H1 (cell line): ENCODE data around the gene CYP46A1. TPM values are rescaled to one million over a fixed set of nuclear protein-coding genes. Genes with fewer than 3 reads are reported as not detected.

Experiments used
- ASH2L ChIP-seq: fragments of 200-600, 300-600 bp; sonication (generic); IDR thresholded peaks from one replicate; pipeline ENCODE4 v1.7.1; 2017; ENCODE audit warnings: low read length
- BACH1 ChIP-seq: IDR thresholded peaks from 2 replicates; pipeline ENCODE4 v1.6.1; 2012; ENCODE audit warnings: low read length, improper control_type of control experiment
- CTBP2 ChIP-seq: IDR thresholded peaks from 2 replicates; pipeline ENCODE4 v1.7.0; 2011; ENCODE audit warnings: borderline replicate concordance, mild to moderate bottlenecking, moderate library complexity, mixed read lengths, low read length; ENCODE audit not compliant: insufficient read depth, insufficient read length
- GABPA ChIP-seq: IDR thresholded peaks from 2 replicates; pipeline ENCODE4 v1.6.1; 2011; ENCODE audit warnings: mild to moderate bottlenecking, low read length, moderate library complexity, borderline replicate concordance; ENCODE audit not compliant: insufficient read depth
- KDM4A ChIP-seq: IDR thresholded peaks from one replicate; pipeline ENCODE4 v1.7.1; 2012; ENCODE audit warnings: low read depth, mild to moderate bottlenecking, moderate library complexity, low read length, inconsistent platforms; ENCODE audit not compliant: severe bottlenecking
- KDM5A ChIP-seq: fragments of 200-600 bp; IDR thresholded peaks from 2 replicates; pipeline ENCODE4 v1.7.1; 2012; ENCODE audit warnings: mild to moderate bottlenecking, low read length, inconsistent platforms, mixed read lengths
- NANOG ChIP-seq: IDR thresholded peaks from 2 replicates; pipeline ENCODE4 v1.6.1; 2011; ENCODE audit warnings: low read length, low read depth, mild to moderate bottlenecking, inconsistent platforms; ENCODE audit not compliant: insufficient read depth, poor library complexity, severe bottlenecking
- POLR2AphosphoS5 ChIP-seq: IDR thresholded peaks from 2 replicates; pipeline ENCODE4 v1.6.1; 2011; ENCODE audit warnings: low read depth, low read length
- SIN3A ChIP-seq, 2 experiments: IDR thresholded peaks in 1 of 2; conservative IDR thresholded peaks in 1 of 2; 2 replicates each; pipeline ENCODE4 v1.6.1; 2011 to 2012; ENCODE audit warnings: low read length in 2 of 2, improper control_type of control experiment in 1 of 2, low read depth in 1 of 2, mild to moderate bottlenecking in 1 of 2
- SP1 ChIP-seq: IDR thresholded peaks from 2 replicates; pipeline ENCODE4 v1.6.1; 2011; ENCODE audit warnings: low read depth, low read length
- SP2 ChIP-seq: IDR thresholded peaks from 2 replicates; pipeline ENCODE4 v1.6.1; 2012; ENCODE audit warnings: mild to moderate bottlenecking, low read length, inconsistent platforms
- TAF1 ChIP-seq: IDR thresholded peaks from 2 replicates; pipeline ENCODE4 v1.6.1; 2011; ENCODE audit warnings: mild to moderate bottlenecking, low read depth, low read length
- TAF7 ChIP-seq: optimal IDR thresholded peaks from 2 replicates; pipeline ENCODE3; 2011; ENCODE audit warnings: low read depth, mild to moderate bottlenecking, inconsistent platforms, low read length, moderate library complexity, borderline replicate concordance
- YY1 ChIP-seq: IDR thresholded peaks from 2 replicates; pipeline ENCODE4 v1.6.1; 2011; ENCODE audit warnings: low read depth, mild to moderate bottlenecking, low read length
- polyA plus RNA-seq, 7 experiments: library from polyadenylated mRNA; depleted of rRNA in 3 of 7; stranded (reverse) in 5 of 7; unstranded in 2 of 7; fragments of >200 nt in 5 of 7; fragments of 200-250 nt in 2 of 7; gene quantifications; 1 replicate in 5 of 7; 2 replicates in 1 of 7; 4 replicates in 1 of 7; pipeline versions ENCODE4 v1.2.1 to v1.2.3, GENCODE V29; 2011 to 2013; ENCODE audit warnings: missing spikeins in 2 of 7, mixed read lengths in 2 of 7
- total RNA-seq: library from RNA; stranded (reverse); fragmentation: NEBNext Ultra II Directional; extraction: Animal tissue kit (Norgen Biotek cat#: 25700); gene quantifications from 2 replicates; pipeline ENCODE4 v1.2.1, GENCODE V29; 2021
- TF ChIP-seq, protein P1 (sequence below): IDR thresholded peaks from 2 replicates; pipeline ENCODE4 v1.6.1; 2012; ENCODE audit warnings: low read length, inconsistent platforms

The CYP46A1 gene
- total and polyA plus RNA-seq, 2 of the 8 experiments (the other 6 are each of a cell fraction or from before 2014, with no cell fraction given), result 0.41 to 1.3 TPM

DNA sequence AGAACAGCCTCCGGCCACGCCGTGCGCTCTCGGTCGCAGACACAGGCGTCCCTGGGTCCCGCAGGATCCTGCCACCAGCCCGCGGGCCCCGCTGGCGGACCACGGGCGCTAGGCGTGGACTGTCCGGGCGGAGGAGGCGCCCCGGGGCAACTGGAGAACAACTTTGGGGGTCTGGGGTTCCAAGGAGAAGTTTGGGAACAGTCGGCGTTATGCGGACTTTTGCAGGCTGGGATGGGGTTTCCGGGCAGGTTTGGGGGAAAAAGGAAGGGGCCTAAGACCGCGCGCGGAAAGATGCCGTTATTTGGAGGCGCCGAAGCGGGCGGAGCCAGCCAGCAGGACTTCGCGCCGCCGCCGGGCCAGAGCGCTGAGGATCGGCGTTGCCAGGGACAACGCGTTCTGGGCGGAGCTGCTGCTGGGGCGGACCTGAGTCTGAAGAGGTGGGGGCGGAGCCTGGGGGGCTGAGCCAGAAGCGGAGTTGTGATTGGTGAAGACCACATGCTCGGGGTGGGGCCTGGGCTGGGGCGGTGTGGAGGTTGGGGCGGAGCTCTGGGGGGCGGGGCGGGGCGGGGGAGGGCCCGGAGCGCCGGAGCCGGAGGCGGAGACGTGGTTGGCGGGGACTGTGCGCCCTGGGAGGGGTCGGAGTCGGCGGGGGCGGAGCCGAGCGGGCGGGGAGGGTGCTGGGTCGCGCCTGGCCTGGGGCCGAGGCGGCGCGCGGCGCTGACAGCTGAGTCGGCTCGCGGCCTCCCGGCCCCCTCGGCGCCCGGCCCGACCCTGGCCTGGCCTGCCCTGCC is at the start of gene CYP46A1 (continued):
- TF ChIP-seq SIN3A (conservative IDR thresholded peaks at IDR 0.05 in 1 of 2, IDR thresholded peaks at IDR 0.05 in 1 of 2; ENCODE audit: low read depth in 1 of 2, low read length in 2 of 2) (peak; percentile 57 to 61; a peak in 1 of 4 replicates), TAF7 (peak; percentile 46), ASH2L (no peak), KDM5A (peak; percentile 67), POLR2AphosphoS5 (no peak), KDM4A (peak; percentile 96), NANOG (no peak), SP1 (peak; percentile 68; the same call in 1 of the 2 replicates), YY1 (no peak), SP2 (no peak), CTBP2 (no peak), BACH1 (no peak), GABPA (no peak), TAF1 (peak; percentile 14; the same call in 1 of the 2 replicates)
- TF ChIP-seq, protein P1, sequence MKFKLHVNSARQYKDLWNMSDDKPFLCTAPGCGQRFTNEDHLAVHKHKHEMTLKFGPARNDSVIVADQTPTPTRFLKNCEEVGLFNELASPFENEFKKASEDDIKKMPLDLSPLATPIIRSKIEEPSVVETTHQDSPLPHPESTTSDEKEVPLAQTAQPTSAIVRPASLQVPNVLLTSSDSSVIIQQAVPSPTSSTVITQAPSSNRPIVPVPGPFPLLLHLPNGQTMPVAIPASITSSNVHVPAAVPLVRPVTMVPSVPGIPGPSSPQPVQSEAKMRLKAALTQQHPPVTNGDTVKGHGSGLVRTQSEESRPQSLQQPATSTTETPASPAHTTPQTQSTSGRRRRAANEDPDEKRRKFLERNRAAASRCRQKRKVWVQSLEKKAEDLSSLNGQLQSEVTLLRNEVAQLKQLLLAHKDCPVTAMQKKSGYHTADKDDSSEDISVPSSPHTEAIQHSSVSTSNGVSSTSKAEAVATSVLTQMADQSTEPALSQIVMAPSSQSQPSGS, result no peak
